ENCODE results near the gene HEATR9.

The HEATR9 gene

DNA sequence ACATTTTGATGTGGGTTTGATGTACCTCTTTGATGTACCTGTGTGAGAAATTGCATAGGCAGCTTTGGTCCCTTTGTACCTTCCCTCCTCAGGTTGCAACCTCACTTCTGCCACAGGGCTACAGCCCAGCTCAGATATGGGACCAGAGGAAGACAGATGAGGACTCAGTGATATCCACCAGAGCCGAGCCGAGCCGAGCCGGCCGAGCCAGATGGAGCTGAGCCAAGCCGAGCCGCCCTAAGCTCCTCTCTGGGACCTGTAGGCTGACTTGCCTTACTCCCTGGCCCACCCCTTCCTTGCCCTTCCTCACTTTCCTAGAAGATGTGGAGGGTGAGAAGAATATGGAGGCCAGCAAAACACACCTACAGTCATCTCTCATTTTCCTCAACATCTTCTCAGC, 3.8 kb downstream of the HEATR9 start:
- DNase-seq = no peak

- no peak for DNase-seq
Observed at GRCh38 chr17:35856603-35857002, 12.1 kb downstream of the HEATR9 start.

DNA sequence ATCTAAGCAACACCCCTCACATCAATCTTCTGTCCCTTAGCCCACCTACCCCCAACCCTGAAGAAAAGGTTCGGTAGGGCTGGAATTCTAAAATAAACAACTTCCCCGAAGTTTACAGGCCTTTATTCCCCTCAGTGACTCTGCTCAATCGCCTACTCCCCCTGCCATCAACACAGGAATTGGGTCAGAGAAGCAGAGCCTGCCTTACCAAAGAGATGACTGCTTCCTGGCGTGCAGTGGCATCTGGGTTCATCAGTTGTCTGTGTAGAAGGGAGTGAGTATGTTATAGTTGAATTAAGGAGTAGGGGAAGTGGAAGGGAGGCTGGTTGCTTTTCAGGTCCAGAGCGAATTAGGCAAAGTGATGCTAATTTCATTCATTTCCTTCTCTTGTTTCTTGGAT, 12.7 kb downstream of the HEATR9 start:
- DNase-seq = no peak

GRCh38 chr17:35849469-35850348, 19.0 kb downstream of the HEATR9 start:
- DNase-seq = peak; percentile 76

- no peak for DNase-seq
Observed at GRCh38 chr17:35847633-35848373, 20.9 kb downstream of the HEATR9 start.

- no peak for DNase-seq
Observed at GRCh38 chr17:35847006-35847405, 21.7 kb downstream of the HEATR9 start.

DNA sequence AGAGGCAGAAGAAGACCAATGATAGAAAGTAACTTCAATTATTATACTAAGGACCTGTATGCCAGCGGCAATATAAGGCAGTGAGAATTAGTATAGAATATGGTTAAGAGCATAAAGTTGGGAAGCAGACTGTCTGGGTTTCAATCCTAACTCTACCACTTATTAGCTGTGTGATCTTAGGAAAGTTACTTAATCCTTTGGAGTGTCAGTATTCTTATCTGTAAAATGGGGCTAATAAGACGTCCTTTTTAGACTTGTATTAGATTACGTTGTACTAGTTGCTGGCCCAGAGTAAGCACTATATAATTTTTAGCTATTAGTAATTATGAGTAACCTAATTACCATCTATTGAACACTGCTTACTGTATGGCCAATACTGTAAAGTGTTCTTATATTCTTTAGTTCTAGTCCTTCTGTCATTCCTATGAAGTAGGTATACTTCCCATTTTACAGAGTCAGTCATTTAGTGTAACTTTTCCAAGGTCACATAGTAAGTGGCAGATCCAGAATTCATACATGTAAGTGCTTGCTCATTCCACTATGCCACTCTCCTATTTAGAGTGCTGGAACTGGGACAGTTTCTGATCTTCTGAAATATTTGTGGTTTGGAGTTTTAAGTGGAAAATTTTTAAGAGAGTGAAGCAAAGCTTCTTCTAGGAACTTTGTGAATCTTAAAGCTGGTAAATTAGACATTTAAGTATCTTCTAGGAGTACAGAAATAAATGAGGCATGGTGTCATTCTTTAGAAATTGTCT, 22.5 kb downstream of the HEATR9 start:
- DNase-seq = no peak

DNA sequence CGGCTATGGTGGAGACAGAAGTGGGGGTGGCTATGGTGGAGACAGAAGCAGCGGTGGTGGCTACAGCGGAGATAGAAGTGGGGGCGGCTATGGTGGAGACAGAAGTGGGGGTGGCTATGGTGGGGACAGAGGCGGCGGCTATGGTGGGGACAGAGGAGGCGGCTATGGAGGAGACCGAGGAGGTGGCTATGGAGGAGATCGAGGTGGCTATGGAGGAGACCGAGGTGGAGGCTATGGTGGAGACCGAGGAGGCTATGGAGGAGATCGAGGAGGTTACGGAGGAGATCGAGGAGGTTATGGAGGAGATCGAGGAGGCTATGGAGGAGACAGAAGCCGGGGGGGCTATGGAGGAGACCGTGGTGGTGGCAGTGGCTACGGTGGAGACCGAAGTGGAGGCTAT, 24.1 kb downstream of the HEATR9 start:
- DNase-seq = no peak

DNA sequence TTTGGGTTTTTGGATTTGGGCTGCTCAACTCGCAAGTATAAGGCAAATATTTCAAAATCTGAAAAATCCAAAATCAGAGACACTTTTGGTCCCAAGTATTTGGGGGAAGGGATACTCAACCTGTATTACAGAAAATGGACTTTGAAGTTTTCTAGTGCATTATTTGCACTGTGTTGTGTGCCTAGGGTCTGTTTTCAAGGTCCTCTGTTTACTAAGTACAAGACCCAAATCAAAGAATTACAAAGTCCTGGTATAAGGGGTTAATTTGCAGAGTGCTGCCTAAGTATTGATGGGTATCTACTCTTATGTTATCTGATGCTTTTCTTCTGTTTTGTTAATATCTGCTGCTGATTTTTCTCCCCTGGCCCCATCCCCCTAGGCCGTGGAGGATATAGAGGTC, 25.0 kb downstream of the HEATR9 start:
- no peak for DNase-seq

DNA sequence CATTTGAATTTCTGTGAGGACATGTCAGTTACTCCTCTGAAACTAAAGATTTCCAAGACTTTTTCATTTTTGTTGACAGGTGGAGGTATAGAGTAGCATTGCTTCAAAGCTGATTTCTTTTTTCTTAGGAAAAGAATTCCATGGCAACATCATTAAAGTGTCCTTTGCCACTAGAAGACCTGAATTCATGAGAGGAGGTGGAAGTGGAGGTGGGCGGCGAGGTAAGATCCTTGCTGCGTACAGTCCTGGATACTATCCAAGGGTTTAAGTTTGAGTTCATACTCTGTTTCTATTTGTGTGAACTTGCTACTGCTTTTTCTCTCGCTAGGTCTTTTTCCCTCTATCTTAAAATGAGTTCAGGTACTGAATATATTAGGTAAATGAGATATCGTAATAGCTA, 26.5 kb downstream of the HEATR9 start:
- DNase-seq = no peak

DNA sequence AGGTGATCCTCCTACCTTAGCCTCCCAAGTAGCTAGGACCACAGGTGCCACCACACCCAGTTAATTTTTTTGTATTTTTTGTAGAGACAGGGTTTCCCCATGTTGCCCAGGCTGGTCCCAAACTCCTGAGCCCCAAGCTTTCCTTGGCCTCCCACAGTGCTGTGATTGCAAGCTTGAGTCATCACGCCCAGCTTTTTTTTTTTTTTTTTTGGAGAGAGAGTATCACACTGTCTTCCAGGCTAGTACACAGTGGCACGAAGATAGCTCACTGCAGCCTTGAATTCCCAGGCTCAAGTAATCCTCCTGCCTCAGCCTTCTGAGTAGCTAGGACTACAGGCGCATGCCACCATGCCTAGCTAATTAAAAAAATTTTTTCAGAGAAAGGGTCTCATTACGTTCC, 27.2 kb downstream of the HEATR9 start:
- DNase-seq = no peak

DNA sequence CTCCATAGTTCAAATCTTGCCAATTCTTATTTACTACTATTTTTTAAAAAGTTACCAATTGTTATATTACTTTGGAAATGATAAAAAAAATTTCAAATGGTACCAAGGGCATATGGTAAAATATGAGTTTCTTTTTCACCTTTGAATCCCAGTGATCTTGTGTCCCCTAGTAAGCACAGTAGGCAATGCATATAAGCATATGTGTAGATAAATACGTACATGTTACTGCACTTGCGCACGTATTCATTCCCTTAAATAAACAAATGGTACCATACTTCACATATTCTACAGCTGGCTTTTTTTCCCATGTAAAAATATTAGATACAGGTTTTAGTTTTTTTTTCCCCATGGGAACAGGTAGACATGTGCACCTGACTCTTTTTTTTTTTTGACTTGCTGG, 27.6 kb downstream of the HEATR9 start:
- no peak for DNase-seq

DNA sequence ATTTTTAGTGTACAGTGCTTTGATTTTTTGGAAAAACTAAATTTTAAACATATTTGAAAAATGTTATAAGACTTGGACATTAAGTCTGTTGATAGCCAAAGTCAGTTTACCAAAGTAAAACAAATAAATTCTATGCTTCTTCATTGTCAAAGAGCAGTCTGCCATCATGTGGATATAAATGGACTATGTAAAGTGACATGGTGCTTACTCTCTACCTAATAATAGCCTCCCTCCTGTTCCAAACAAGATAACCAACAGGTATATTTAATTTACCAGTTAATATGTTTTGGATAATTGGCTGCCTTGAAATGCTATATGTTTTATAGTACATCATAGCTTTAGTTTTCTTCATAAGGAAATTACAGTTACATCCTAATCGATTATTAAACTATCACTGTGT, 43.5 kb downstream of the HEATR9 start:
- no peak for DNase-seq

DNA sequence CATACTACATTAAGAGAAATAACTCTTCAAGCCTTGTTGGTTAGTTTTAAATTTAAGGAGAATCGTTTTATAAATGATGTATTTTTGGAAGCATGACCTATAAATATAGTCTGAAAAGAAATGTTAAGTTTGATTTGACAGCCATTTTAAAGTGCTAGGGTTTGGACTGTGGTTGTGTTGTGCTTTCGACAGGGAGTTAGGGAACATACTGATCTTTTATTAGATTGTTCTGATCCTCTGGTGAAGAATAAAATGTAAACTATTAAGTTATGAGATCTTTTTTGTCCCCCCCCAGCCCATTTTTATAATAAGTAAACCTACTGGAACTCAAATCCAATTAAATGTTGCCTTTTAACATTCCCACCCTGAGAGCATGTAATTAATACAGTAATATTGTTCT, 47.4 kb downstream of the HEATR9 start:
- DNase-seq = no peak

GRCh38 chr17:35819455-35819854, 49.2 kb downstream of the HEATR9 start:
- no peak for DNase-seq

DNA sequence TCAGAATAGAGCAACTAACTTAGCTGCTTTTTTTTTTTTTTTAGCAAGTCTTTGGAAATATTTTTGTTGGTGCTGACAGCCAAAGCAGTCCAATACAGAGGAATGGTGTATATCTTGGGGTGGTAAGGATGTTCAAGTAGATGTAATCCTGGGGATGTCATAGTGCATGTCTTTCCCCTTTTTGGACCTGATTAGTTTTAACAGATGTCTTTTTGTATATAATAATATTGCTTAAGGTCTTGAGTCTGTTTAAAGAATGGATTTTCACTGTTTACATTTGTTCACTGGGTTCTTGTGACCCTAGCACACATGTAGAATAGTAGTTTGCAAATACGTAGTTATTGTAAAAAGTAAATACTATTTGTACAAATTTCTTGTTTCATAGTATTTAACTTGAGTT, 51.5 kb downstream of the HEATR9 start:
- DNase-seq = no peak

DNA sequence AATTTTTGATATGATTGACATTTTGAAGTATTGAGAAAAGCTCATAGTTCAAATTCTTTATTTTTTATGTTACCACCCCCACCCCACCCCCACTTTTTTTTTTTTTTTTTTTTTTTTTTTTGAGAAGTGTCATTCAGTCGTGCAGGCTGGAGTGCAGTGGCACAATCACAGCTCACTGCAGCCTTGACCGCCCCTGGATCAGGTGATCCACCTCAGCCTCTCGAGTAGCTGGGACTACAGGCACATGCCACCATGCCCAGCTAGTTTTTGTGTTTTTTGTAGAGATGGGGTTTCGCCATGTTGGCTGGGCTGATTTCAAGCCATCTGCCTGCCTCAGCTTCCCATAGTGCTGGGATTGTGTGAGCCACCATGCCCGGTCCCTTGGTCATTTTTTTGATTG, 52.0 kb downstream of the HEATR9 start:
- DNase-seq = no peak

GRCh38 chr17:35812456-35812855, 56.2 kb downstream of the HEATR9 start:
- no peak for DNase-seq

DNA sequence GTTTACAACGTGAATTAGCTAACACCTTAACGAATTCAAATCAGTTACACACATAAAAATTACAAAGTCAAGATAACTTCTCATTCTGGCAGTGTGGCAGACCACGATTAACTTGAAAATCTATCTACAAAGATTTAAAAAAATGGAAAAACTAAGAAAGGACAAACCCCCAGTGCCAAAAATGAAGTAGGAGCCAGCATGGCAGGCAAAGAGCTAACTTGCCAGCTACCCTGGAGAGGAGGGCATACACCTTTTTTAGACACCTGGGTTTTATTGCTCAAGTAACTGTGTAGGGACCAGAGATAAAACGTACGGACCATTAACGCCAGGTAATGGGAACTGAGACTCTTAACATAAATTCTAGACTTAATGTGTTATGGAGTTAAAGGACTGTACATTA, 56.9 kb downstream of the HEATR9 start:
- DNase-seq = no peak

- no peak for DNase-seq
Observed at GRCh38 chr17:35809855-35810461, 58.7 kb downstream of the HEATR9 start.

GRCh38 chr17:35808962-35809854, 59.5 kb downstream of the HEATR9 start, which contains the start of gene TAF15:
TAF15 (plus strand) TSS chr17:35809484; CDS start chr17:35809570, 86 bp downstream.
- DNase-seq = peak; percentile 99

All from activated effector memory CD4-positive, alpha-beta T cell treated with anti-CD3 and anti-CD28 coated beads, Interleukin-2, amount 50 U/mL, for 16 hours (primary cell).